Type B pancreatic cell (in vitro differentiated cells): ENCODE results near the gene MKNK1. TPM values are rescaled to one million over a fixed set of nuclear protein-coding genes. Genes with fewer than 3 reads are reported as not detected.

ENCODE experiments used
- DNase-seq: peaks from one replicate; pipeline ENCODE4 v3.0.0; 2021; ENCODE audit warnings: mixed read lengths; ENCODE audit not compliant: unreplicated experiment; ENCODE audit errors: extremely low spot score
- H3K27ac Mint-ChIP-seq: 2 replicates; pipeline ENCODE4 v1.8.0; 2021; ENCODE audit warnings: mild to moderate bottlenecking, mixed read lengths
- H3K27me3 Mint-ChIP-seq: 2 replicates; pipeline ENCODE4 v1.8.0; 2021; ENCODE audit warnings: mixed read lengths
- H3K36me3 Mint-ChIP-seq: 2 replicates; pipeline ENCODE4 v1.8.0; 2021; ENCODE audit warnings: mixed read lengths
- H3K4me1 Mint-ChIP-seq: one replicate; pipeline ENCODE4 v1.8.0; 2021; ENCODE audit warnings: mixed read lengths; ENCODE audit not compliant: unreplicated experiment
- H3K4me3 Mint-ChIP-seq: 2 replicates; pipeline ENCODE4 v1.8.0; 2021; ENCODE audit warnings: mild to moderate bottlenecking, mixed read lengths
- H3K9me3 Mint-ChIP-seq: 2 replicates; pipeline ENCODE4 v1.8.0; 2021; ENCODE audit warnings: mixed read lengths
- total RNA-seq: library from RNA; stranded (reverse); gene quantifications from 2 replicates; pipeline ENCODE4 v1.2.1, GENCODE V29; 2021; ENCODE audit warnings: low replicate concordance
- TF ChIP-seq, protein P1 (sequence below): fragments of 200-600 bp; sonication (generic); conservative IDR thresholded peaks from 2 replicates; pipeline ENCODE4 v1.5.0; 2021; ENCODE audit warnings: antibody characterized with exemption, mild to moderate bottlenecking

Gene MKNK1
- total RNA-seq, 1 donor from 2014 or later, result 29.4 TPM

DNA sequence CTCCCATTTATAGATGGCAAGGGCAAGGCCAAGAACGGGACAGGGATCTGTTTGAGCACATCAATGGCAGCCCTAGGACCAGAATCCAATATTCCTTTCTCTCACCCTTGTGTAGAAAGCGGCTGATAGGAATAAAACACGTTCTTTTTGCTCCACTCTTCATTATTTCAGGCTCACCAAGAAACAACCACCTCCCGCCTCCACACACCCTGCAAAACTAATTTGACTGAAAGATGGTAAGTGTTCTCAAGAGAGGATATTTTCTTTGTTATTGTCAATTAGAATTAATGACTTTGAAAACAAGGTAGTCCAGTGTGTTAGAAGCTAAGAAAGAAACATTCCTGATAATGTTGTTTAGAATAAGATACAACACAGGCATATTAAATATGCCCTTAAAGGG is 40.7 kb downstream of the MKNK1 start:
- no peak overlapping the region for H3K27ac Mint-ChIP-seq
- no peak for DNase-seq
- no peak overlapping the region for H3K4me3 Mint-ChIP-seq
- H3K9me3 Mint-ChIP-seq, result no peaks in the 10 kb centered on the region
- TF ChIP-seq, protein P1, sequence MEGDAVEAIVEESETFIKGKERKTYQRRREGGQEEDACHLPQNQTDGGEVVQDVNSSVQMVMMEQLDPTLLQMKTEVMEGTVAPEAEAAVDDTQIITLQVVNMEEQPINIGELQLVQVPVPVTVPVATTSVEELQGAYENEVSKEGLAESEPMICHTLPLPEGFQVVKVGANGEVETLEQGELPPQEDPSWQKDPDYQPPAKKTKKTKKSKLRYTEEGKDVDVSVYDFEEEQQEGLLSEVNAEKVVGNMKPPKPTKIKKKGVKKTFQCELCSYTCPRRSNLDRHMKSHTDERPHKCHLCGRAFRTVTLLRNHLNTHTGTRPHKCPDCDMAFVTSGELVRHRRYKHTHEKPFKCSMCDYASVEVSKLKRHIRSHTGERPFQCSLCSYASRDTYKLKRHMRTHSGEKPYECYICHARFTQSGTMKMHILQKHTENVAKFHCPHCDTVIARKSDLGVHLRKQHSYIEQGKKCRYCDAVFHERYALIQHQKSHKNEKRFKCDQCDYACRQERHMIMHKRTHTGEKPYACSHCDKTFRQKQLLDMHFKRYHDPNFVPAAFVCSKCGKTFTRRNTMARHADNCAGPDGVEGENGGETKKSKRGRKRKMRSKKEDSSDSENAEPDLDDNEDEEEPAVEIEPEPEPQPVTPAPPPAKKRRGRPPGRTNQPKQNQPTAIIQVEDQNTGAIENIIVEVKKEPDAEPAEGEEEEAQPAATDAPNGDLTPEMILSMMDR, result no peak
- peaks cover 7% of the 10 kb centered on the region for H3K4me1 Mint-ChIP-seq
- H3K36me3 Mint-ChIP-seq, result peaks cover 22% of the 10 kb centered on the region
- no peaks in the 10 kb centered on the region for H3K27me3 Mint-ChIP-seq

DNA sequence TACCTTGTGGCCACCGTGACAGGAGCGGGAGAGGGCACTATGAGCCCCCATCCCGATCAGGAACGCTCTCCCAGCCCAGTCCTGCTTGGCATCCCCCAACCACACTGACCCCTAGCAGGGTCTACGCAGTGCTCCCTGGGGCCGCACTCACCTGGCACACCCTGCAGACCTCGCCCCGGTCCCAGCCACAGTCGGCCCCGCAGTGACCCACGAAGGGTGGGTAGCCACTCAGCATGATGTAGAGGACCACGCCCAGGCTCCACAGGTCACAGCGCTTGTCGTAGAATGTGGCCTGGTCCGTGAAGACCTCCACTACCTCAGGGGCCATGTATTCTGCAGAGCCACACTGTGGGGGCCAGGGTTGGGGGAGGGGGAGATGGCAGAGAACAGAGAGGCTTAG is 41.6 kb downstream of the MKNK1 start:
- Mint-ChIP-seq H3K36me3 (peaks cover 18% of the 10 kb centered on the region), H3K4me3 (no peak overlapping the region), H3K9me3 (no peaks in the 10 kb centered on the region), H3K27ac (no peak overlapping the region), H3K27me3 (no peaks in the 10 kb centered on the region), H3K4me1 (peaks cover 9% of the 10 kb centered on the region)
- TF ChIP-seq, protein P1, result no peak
- DNase-seq, result no peak

DNA sequence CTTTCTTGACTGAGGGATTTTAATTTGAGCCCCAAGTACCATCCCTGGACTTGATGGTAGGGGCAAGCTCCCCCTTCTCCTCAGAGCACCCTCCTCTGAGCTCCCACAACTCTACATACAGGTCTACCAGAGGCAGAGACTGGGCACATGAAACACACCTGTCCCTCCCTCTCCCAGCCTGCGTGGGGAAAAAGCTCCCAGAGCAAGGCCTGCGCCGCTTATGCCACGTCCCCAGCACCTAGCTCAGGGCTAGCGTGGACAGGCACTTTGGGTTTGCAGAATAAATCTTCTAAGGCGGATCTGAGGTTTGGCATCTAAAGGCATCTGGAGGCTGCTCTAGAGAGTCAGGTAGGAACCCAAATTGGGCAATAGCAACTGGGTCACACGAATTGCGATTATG is 45.1 kb downstream of the MKNK1 start:
- H3K27me3 Mint-ChIP-seq, result no peaks in the 10 kb centered on the region
- H3K4me3 Mint-ChIP-seq, result no peak overlapping the region
- no peaks in the 10 kb centered on the region for H3K9me3 Mint-ChIP-seq

DNA sequence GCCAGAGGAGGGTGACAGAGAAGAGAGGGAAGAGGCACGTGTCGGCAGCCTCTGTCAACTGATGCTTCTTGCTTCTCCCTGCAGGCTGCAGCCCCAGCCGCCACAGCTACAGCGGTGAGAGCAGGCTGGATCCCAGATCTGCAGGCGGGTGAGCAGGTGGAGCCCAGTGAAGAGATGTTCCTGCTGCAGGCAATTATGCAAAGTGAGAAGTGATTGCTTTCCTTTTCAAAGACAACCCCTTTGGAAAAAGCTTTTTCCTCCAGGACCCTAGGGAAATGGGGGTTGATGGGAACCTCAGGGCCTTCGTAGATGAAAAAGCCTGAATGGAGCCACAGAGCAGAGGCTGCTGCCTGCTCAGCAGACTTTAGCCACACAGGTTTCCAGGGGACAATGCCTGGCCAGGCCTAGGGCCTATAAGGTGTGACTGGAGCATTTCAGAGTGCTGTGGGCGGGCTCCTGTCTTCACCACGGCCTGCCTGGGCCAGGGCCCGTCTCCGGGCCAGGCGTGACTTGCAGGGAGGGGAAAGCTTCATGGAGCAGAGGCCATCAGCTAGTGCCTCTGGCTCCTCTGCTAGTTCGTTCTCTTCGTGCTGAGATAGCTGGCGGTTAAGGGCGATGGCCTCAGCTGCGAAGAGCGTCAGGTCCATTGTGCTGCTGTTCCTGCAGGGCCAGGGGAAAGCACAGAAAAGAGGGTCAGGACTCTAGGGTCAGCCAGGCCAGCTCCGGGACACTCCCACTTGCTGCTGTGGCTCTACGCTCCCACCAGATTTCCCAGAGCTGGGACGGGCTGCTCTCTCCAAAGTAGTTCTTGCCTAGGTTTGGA is 45.7 kb downstream of the MKNK1 start:
- Mint-ChIP-seq H3K9me3 (no peaks in the 10 kb centered on the region), H3K4me1 (peaks cover 9% of the 10 kb centered on the region), H3K27me3 (no peaks in the 10 kb centered on the region), H3K27ac (no peak overlapping the region), H3K4me3 (no peak overlapping the region), H3K36me3 (peaks cover 8% of the 10 kb centered on the region)
- TF ChIP-seq, protein P1, result no peak
- no peak for DNase-seq

More for the DNA sequence above, 45.1 kb downstream of the MKNK1 start:
- TF ChIP-seq, protein P1, result no peak
- no peak for DNase-seq
- Mint-ChIP-seq H3K36me3 (peaks cover 10% of the 10 kb centered on the region), H3K4me1 (peaks cover 9% of the 10 kb centered on the region), H3K27ac (no peak overlapping the region)

DNA sequence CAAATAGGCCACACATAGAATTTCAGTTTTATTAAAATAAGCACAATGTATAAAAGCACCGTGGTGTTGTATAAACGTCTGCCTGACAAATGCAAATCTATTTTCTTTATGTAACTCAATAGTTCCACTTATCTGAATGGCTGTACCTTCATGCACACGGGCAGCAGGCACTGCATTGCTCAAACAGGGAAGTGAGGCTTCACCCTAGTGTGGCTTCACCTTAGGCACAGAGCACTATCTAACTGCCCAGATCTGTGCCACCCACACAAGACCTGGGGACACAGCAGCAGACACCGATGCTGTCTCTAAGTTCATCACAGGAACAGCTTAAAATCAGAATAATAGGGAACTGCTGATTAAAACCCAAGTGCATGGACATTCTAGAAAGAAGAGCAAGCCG is 46.7 kb downstream of the MKNK1 start:
- H3K27ac Mint-ChIP-seq, result no peak overlapping the region
- peaks cover 6% of the 10 kb centered on the region for H3K4me1 Mint-ChIP-seq
- H3K4me3 Mint-ChIP-seq, result no peak overlapping the region
- TF ChIP-seq, protein P1, result no peak
- H3K36me3 Mint-ChIP-seq, result peaks cover 4% of the 10 kb centered on the region
- no peaks in the 10 kb centered on the region for H3K9me3 Mint-ChIP-seq
- no peak for DNase-seq
- H3K27me3 Mint-ChIP-seq, result peaks cover 4% of the 10 kb centered on the region
